HG03039 (cell line): ENCODE measurements around the gene BMPR1B.
"Not testable (repeated sequence)": the region's sequence is repeated elsewhere in the genome, so short reads cannot be mapped to it uniquely, and the experiment has no call there.

Experiments
- ATAC-seq: cut with Tn5 transposase; IDR thresholded peaks from one replicate; pipeline ENCODE4 v1.9.1; 2021; ENCODE audit warnings: mild to moderate bottlenecking, moderate library complexity; ENCODE audit not compliant: unreplicated experiment

The BMPR1B gene

DNA sequence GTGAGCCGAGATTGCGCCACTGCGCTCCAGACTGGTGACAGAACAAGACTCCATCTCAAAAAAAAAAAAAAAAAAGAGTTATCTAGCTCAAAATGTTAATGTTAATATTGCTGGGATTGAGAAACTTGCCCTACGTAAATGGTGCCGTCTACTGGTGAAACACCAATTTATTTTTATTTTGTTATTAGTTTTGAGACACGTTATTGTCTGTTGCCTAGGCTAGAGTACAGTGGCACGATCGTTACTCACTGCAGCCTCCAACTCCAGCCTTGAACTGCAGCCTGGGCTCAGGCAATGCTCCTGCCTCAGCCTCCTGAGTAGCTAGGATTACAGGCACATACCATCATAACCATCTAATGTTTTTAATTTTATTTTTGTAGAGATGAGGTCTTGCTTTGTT lies 262.8 kb downstream of the BMPR1B start:
- no peak for ATAC-seq

DNA sequence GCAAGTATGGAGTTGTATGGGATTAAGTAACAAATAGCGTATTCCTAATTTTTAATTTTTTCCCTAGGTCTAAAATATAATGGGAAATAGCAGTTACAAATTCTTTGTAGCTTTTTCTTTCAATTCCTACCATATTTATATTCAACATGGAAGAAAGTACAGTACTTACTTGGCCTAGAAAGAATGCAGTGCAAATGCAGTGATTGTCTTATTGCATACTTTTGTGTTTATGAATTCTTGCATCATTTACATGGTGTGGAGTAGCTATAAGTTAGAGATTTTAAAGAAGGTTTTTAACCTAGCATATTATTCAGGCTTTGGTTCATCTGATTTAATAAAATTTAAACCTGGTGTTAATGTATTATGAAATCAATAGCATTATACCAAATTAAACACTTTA lies 263.3 kb downstream of the BMPR1B start:
- no peak for ATAC-seq

- ATAC-seq: no peak
These were observed 265.4 kb downstream of the BMPR1B start for GRCh38 chr4:95023110-95023509.

GRCh38 chr4:95027905-95028618 lies 270.3 kb downstream of the BMPR1B start:
- no peak for ATAC-seq

DNA sequence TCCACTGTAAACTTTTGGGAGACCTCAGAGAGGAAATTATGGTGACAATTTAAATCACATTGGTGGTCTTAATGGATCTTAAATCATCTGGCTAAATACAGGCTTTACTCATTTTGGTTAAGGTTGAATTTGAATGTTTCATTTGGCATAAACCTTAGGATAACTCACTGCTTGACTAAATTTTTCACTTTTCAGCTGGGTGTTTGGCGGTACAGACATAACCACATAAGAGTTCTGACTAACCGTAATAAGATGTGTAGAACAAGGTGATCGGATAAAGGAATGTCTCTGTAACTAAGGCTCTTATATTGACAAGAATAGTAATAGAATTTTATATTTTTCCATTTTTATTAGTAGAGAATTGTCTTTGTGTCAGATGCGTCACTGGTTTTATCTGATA lies 281.0 kb downstream of the BMPR1B start:
- ATAC-seq: no peak

- ATAC-seq: no peak
These were observed 286.6 kb downstream of the BMPR1B start for GRCh38 chr4:95044324-95044837.

- ATAC-seq: no peak
These were observed 287.7 kb downstream of the BMPR1B start for GRCh38 chr4:95045429-95045828.

GRCh38 chr4:95048296-95048695 lies 290.5 kb downstream of the BMPR1B start:
- no peak for ATAC-seq

GRCh38 chr4:95049551-95050233 lies 291.9 kb downstream of the BMPR1B start:
- ATAC-seq: no peak

- ATAC-seq: no peak
These were observed 293.4 kb downstream of the BMPR1B start for GRCh38 chr4:95050980-95051701.

DNA sequence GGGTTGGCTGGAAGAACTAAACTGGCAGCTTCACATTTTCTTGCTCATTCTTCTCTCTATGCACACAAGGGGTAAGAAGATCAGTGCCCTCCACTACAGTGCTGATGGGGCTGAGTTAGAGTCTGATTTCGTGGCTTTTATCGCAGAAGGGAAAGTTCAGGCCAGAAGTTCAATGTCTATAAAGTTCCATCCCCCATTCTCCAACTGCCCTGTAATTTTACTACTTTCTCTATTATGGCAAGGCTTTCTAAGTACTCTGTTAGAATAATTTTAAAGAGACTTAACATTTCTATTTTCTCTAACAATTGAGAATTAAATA lies 293.9 kb downstream of the BMPR1B start:
- ATAC-seq: no peak

- no peak for ATAC-seq
These were observed 301.2 kb downstream of the BMPR1B start for GRCh38 chr4:95058991-95059390.

GRCh38 chr4:95059663-95060062 lies 301.9 kb downstream of the BMPR1B start:
- no peak for ATAC-seq

DNA sequence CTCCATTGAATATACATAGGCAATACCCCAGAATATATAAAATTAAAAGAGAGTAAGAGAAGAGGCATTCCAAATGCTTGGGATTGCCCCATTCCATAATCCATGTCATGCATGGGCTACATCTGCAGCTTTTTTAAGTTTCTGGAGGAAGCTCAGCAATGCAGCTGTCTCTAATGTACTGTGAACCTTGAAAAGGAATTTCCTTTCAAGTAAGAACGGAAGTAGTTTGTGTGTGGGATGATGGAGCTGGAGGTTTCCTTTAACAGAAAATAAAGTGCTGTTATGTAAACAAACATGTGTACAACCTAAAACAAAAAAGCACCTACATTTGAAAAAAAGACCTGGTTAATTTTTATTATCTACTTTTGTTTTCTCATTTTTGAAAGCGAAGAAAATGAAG lies 303.5 kb downstream of the BMPR1B start:
- no peak for ATAC-seq

DNA sequence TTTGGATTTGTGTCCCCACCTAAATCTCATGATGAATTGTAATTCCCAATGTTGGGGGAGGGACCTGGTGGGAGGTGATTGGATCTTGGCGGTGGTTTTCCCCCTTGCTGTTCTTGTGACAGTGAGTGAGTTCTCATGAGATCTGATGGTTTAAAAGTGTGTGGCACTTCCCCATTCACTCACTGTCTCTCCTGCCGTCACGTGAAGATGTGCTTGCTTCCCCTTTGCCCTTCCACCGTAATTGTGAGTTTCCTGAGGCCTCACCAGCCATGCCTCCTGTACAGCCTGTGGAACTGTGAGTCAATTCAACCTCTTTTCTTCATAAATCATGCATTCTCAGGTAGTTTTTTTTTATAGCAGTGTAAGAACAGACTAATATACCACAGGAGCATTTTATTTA lies 304.0 kb downstream of the BMPR1B start:
- not testable (repeated sequence) for ATAC-seq

- ATAC-seq: no peak
These were observed 308.3 kb downstream of the BMPR1B start for GRCh38 chr4:95066050-95066449.

GRCh38 chr4:95068401-95068800 lies 310.6 kb downstream of the BMPR1B start:
- ATAC-seq: no peak

DNA sequence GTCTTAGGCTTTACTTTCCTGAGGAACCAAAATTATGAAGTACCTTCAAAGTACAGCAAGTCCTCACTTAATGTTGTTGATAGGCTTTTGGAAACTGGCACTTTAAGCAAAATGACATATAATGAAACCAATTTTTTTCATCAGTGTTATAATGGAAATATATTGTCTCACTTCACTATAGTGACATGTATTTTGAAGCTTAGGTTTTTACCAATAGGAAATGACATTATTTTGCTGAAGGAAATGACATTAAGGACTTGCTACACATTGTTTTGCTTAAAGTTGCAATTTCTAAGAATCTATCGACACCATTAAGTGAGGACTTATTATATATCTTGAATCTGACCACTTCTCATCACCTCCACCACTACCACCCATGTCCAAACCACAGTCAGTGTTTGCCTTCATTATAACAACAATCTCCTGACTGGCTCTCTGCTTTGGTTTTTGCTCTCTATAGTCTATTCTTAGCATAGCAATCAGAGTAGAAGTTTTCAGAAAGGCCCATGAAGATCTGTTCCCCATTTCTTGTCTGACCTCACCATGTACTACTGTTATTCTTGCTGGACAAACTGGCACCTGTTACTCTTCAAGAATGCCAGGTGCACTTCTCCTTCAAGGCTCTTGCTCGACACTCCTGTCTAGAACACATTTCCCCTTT lies 311.2 kb downstream of the BMPR1B start:
- no peak for ATAC-seq

DNA sequence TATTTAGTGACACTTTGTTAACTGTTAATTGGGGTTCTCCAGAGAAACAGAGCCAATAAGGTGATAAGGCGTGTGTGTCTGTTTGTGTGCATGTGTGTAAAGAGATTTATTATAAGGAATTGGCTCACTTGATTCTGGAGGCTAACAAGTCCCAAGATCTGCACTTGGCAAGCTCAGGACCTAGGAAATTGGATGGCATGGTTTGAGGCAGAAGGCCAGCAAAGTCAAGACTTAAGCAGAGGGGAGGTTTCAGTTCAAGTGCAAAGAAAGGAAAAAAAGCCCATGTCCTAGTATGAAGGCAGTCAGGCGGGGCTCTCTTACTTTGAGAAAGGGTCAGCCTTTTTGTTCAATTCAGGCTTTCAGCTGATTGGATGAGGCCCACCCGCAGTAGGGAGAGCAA lies 314.1 kb downstream of the BMPR1B start:
- ATAC-seq: no peak

GRCh38 chr4:95073646-95074045 lies 315.9 kb downstream of the BMPR1B start:
- no peak for ATAC-seq

GRCh38 chr4:95077864-95078263 lies 320.1 kb downstream of the BMPR1B start:
- no peak for ATAC-seq
